A172 (cell line): ENCODE results near the gene AKAP9. TPM values are rescaled to one million over a fixed set of nuclear protein-coding genes. Genes with fewer than 3 reads are reported as not detected.
"Not testable (repeated sequence)": the region's sequence is repeated elsewhere in the genome, so short reads cannot be mapped to it uniquely, and the experiment has no call there.

Experiments
- DNase-seq: peaks from one replicate; pipeline ENCODE4 v3.0.0-alpha.2; 2015; ENCODE audit warnings: low spot score
- total RNA-seq: library from RNA; depleted of rRNA; stranded (reverse); fragments of >200 nt; shearing (Covaris generic); gene quantifications from 2 replicates; pipeline ENCODE4 v1.2.3, GENCODE V29; 2014; rRNA removed

AKAP9 gene
- total RNA-seq = 24.3 and 30.9 TPM in 2 replicates

DNA sequence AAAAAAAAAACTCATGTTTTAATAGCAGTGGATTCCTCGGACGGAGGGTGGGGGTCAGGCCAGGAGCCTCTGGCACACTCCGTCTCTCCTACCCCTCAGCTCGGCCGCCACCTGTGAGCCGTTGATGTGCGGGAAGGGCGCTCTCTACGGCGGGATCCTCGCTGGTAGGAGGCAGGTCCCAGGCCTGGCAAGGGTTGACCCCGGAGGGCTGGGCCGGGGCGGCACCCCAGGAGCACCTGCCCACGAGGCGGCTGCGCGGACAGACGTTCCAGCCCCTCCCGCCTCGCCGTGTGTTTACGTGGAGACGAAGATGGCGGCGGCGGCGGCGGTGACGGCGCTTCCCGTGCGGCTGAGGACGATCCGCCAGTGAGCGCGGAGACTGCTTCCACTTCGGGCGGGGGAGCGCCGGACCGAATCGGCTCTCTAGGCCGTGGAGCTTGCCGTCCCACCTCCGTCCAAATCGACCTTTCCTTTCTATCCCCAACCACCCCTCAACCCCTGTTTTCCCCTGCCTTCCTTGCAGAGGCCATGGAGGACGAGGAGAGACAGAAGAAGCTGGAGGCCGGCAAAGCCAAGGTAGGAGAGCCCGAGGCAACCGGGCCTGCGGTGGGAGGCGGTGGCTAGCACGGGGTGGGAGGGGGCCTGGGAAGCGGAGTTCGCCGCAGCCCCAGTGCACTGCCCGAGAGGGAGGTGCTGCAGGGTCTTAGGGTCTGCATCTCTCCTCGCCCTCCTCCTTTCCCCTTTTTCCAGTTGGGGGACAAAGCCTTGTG lies at the start of gene AKAP9:
Gene AKAP9, plus strand, starts transcription at position 291 of the 770 bp plus-strand sequence. Its CDS starts 238 bp downstream, at position 529.
- DNase-seq = peak; percentile 69

DNA sequence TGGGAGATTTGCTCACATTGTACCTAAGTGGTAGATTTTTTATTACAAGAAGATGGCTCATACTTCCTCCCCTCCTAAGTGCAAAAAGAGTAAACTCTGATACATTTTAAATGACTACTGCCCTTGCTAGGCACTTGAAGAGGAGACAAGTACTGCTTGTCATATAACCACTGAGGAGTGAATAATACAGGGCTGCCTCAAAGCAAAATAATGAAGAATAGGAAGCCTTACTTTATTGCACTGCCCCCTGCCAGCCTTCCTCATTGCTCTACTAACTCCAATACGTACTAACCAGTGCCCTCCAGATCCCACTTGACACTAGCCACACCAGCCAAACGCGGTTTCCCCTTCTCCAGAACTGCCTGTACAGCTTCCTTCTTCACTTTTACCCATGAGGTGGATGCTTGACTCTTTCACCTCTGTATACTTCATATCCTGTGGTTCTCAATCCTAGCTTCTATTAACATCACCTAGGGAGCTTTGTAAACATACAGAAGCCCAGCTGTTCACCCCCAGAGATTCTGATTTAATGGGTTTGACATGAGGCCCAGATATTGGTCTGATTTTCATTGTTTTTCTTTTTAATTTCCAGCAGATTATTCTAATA lies 48.5 kb upstream of the AKAP9 start:
- DNase-seq = no peak

DNA sequence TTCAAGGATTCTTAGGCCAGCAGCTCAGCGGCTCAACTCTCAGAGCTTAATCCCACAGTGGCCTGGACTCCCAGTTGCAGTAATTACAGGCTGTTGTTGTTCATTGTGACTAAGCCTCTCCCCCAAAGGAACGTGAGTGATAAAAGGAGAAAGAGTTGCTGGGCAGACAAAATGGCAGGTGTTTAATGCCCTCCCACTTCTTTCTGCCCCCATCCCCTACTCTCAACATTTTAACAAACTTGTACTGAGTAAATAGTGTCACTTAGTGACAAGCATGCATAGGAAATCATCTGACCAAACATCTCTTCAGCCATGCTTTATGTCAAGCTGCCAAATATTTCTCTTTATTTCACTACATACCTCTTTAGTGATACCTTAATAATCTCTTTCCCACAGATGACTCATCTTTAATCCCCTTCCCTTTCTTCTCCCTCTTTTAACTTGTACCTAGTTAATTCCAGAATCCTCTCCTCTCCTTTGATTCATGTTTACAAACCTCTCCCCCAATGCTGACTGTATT lies 47.8 kb upstream of the AKAP9 start:
- peak; percentile 72 for DNase-seq

DNA sequence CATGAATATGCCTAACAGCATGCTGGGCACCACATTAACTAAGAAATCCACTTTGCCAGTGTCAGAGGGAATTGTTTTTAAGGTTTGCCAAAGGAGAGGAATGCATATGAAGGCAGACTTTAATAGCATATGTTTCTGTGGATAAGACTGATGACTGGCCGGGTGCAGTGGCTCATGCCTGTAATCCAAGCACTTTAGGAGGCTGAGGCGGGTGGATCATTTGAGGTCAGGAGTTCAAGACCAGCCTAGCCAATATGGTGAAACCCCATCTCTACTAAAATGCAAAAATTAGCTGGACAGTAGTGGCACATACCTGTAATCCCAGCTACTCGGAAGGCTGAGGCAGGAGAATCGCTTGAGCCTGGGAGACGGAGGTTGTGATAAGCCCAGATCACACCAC lies 47.0 kb upstream of the AKAP9 start:
- not testable (repeated sequence) for DNase-seq

DNA sequence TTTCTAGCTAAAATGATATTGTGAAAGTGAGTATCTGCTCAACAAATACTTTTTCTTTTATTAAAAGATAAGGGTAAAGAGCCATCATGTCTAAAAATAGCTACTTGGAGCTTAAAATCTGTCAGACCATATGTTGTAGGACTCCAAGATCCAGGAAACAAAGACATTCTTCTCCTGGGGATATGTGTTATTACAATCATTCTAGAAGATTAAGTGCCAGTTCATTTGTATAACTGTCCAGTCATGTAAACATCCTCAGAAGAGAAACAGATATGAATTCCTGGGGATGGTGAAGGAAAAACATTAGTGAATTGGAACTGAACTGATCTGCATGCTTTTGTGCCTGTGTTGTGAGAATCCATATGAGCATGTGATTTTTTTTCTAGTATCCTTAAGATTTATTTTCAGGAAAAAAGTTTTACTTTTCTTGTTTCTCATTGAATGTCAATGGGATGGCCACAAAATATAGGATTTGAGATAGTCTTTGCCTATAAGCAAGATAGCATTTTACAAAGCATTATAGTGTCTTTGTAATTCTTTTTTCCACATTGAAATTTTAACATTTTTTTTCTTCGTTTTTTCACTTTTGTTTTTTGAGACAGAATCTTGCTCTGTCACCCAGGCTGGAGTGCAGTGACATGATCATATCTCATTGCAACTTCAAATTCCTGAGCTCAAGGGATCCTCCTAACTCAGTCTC lies 45.7 kb upstream of the AKAP9 start:
- no peak for DNase-seq

DNA sequence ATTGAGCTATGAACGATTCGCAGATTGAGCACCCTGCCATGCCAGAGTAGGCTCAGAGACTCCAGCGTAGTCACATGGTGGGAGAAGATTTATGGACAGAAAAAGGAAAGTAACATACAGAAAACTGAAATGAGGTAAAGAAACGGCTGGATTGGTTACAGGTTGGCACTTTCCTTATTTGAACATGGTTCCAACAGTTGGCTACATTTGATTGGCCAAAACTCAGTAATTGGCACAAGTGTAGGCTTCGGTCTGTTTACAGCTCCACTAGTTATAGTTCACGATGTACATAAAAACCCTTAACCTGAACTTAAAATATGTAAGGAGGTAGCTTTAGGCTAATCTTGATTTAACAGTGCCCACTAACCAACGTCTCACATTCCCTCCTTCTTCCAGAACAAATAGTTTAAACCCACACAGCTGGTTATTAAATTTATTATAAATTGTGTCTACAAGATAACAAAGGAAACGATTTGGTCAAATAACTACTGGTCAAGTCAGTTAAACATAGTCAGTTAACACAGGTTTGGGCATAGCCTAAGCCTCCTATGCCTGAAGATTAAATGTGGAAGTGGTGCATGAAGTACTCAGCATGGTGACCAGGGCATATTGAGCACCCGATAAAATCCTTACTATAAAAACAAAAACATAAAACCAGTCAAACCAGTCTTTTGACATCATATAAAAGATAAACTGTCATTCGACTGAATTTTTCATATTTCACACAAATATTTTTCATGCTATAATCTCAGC lies 42.2 kb upstream of the AKAP9 start:
- DNase-seq = no peak

DNA sequence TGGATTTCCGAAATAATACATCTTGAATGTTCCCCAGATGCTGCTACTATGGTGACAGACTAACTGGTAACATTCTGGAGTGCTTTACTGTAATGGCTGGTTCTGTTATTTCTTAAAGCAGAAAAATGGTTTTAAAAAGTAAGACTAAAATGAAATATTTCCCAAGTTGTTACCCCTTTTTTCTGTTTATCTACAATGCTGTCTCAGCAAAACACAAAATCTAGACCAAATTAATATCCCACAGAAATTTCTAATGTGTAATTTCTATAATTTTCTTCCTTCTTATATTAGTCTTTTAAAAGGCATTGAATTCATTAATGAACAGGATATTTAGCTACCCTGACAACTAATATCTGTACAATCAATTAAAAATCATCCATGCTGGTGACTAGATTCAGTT lies 41.1 kb upstream of the AKAP9 start:
- no peak for DNase-seq

DNA sequence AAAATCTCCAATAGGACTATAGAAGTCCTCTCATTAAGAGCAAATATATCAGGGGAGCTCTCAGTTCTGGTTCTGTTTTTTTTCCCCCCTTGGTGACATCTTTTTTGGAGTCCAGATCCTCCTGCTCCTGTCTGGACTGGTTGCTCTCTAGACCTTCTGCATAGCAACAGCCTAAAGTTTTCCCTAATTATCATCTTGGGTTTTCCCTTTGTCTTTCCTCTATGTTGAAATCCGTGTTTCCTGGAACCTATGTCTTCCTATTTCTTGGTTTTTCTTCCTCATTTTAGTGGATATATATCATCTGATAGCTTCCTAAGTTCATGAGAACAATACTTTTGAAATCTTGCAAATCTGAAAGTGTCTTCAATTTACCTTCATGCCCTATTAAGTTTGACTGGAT lies 30.5 kb upstream of the AKAP9 start:
- no peak for DNase-seq

DNA sequence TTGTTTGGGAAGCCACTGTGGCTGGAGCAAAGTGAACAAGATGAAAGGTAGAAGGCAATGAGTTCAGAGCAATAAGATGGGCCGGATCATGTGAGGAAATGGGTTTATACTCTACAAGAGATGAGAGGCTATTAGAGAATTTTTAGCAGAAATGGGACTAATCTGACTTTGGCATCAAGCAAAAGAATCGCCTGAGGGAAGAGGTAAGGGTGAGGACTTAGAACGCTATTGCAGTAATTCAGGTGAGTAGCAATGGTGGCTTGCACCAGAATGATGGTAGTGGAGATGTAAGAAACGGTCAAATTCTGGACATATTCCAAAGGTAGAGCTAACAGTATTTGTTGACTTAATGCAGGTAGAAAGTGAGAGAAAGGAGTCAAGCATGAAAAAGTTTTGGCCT lies 29.5 kb upstream of the AKAP9 start:
- DNase-seq = no peak

DNA sequence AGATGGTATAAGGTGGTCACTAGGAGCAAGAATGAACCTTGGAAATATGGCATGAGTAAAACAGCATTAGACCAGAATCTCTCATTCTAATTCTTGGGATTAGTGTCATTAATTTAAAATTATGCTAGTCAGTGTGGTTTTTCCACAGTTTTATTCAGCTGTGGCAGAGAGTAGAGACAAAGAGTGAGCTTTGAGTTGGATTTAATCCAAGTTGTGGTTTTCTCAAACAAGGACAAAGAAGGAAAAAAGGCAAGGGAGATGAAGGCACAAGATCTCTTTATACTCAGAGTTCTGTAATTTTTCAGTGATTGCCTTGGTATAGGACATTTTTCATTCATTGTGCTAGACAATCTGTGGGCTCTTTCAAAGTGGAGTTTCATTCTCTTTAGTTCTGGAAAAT lies 28.2 kb upstream of the AKAP9 start:
- no peak for DNase-seq

DNA sequence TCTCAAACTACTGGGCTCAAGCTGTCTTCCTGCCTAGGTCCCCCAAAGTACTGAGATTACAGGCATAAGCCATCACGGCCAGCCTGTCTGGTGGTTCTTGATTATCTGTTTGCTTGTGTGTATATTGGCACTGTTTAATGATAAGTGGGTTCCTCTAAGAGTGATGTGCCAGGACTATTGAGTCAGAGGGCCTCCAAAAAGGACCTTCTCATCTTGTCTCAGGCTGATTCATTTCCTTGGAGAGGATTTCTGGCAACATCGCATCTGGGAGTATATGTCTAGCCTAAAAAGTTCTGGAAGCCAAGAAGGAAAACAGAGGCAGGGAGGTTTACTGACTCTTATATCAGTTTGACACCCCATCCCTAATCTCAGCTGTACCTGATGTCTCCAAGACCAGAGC lies 27.1 kb upstream of the AKAP9 start:
- DNase-seq = no peak

DNA sequence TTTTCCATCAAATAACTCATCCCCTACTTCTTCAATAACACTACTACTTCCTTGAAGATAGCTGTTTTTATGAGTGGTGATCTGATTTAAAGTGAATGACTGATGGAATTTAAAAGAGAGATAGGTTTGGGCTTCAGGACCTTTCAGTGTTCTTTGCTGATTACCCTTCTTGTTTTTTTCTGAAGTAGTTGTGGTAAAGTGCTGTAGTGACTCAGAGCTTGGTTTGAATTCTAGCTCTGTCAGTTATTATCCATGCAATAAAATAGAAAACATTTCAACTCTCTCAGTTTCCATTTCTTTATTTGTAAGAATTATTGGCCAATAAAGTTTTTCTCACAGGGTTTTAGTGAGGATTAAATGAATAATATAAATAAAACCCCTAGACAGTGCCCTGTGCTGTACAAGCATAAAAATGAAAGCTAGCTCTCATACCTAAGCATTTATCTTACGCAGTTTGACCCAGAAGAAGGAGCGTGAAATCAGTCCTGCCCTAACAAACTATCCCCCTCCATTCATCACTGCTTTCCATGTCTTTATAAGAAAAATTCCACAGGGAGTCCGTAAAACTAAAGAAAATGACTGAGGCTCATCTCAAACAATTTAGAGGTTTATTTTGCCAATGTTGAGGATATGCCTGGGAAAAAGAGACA lies 25.1 kb upstream of the AKAP9 start:
- DNase-seq = no peak

DNA sequence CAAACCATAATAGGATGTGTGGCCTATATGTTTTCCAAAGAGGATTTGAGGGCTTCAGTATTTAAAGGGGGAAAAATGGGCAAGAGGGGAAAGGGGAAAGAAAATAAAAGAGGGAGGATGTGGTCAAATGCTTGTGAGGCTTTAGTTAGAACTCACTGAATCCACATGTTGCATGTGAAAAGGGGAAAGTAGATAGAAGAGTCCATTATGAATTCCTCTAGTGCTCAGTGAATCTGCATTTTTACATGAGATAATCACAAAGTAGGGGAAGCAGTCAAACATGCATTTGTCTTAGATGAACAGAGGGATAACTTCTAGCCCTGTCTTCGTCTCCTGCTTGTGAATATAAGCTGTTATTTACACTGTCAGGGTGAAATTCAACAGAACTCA lies 24.6 kb upstream of the AKAP9 start:
- DNase-seq = no peak

DNA sequence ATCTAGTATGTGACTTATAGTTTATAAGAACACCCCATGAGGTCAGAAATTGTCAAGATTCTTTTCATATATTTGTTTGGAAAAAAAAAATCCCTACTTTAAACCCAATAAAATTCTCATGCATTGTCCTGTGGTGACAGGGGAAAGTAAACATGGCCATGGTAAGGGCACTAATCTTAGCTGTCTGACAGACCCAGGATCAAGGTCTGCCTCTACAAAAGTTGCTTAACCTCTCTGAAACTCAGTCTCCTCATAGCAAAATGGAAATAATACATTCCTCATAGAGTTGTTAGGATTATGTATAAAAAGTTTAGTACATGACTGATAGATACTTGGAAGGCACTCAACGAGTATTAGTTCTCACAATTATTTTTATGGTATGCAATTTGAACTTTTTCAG lies 22.3 kb upstream of the AKAP9 start:
- DNase-seq = no peak

DNA sequence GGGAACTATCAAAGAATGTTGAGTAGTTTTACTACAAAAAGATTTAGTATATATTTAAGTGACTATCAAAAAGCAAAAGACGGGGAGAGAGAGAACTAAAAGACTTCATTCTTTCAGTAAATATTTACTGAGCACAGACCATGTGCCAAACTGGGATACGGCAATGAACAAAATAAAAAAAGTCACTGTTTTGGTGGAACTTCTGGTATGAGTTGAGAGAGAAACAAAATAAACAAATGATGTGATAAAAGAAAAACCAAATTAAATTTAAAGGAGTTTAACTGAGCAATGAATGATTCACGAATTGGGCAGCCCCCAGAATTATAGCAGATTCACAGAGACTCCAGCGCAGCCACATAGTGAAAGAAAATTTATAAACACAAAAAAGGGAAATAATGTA lies 17.8 kb upstream of the AKAP9 start:
- no peak for DNase-seq

DNA sequence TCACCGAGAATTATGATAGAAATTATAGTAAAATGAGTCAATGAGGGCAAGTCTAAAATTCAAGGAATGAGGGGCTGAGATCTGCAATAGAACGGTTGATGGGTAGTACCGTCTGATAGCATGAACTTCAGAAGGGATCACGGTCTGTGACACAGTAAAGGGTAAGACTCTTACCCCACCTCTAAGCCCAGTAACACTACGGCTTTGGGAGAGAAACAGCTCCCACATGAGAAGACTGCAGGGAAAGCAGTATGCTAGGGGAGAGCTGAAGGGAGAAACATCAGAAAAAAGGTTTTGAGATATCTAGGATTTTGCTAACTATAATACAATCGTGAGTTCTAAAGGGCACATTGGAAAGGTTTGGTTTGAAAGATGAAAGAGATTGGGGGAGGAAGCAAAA lies 12.8 kb upstream of the AKAP9 start:
- no peak for DNase-seq

DNA sequence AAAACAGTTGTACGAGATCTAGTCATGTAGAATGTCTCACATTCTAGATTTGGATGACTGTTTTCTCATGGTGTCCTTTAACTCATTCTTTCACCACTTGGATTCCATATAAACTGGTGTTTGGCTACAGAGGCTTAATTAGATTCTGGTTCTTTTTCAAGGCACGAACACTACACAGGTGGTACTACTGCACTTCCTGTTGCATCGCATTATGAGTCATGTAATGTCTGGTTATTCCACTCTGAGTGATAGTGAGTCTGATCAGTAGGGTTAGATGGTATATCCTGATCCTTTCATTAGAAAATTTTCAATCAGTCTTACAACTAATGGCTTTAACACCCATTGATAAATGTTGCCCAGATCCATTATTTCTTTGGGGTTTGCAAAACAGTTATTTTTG lies 11.2 kb upstream of the AKAP9 start:
- peak; percentile 14 for DNase-seq

DNA sequence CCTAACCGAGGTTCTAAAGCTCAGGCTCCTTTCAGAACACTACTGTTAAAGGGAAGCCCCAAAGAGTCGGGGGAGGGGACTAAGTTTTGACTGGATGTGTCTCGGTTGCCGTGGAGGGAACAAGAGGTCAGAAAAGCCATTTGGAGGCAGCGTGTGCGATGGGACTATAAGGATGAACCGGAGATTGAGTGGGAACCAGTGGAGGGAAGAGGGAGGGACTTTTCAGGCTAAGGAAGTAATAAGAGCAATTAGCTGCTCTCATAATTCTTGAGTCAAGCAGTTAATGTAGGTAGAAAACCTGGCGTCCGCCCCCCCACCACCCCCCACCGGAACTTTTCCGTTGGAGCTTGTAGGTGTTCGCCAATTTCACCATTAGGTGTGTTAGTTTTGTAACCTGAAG lies 491 bp upstream of the AKAP9 start:
- DNase-seq = peak; percentile 29

DNA sequence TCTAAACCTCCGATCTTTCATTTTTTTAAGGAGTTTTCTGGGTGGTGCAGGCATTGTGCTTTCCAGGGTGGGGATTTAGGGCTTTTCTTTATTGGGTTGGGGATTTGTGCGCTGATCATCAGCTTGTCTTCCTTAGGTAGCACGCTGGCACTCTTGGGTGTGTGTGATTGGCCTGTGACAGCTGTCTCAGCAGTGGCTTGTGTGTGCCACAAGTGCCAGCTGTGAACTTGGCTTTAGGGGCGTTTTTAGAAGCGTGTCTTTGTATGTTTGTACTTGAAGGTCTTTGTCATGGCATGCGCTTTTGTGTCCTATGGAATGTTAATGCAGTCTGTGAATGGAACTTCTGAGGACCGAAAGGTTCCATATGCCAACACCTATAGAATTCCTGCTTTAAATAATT lies 788 bp downstream of the AKAP9 start:
- DNase-seq = peak; percentile 23

DNA sequence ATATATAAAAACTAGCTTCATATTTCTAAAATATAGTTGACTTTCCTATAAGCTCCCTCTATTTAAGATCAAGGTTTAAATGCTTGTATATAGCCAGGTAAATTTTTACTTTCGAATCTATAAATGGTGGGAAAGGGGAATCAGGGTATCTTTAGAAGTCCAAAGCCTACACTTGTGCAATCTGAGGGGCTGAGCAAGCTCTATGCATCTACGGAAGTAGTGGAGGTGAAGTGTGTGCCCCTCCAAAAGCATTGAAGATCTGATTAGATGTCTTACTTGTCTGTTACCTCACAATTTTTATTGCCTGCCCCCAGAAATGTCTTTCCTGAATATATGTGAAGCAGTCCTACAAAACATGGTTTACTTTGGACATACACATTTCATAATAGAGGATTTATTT lies 1.6 kb downstream of the AKAP9 start:
- no peak for DNase-seq

DNA sequence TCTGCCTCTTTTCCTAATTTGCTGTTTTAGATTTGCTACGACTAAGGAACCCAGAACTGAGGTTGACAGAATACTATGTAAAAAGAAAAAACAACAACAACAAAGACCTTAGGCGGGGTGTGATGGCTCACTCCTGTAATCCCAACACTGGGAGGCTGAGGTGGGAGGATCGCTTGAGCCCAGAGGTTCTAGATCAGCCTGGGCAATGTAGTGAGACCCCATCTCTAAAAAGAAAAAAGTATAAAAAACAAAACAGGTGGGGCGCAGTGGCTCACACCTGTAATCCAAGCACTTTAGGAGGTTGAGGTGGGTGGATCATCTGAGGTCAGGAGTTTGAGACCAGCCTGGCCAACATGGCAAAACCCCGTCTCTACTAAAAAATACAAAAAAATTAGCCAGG lies 4.3 kb downstream of the AKAP9 start:
- not testable (repeated sequence) for DNase-seq

DNA sequence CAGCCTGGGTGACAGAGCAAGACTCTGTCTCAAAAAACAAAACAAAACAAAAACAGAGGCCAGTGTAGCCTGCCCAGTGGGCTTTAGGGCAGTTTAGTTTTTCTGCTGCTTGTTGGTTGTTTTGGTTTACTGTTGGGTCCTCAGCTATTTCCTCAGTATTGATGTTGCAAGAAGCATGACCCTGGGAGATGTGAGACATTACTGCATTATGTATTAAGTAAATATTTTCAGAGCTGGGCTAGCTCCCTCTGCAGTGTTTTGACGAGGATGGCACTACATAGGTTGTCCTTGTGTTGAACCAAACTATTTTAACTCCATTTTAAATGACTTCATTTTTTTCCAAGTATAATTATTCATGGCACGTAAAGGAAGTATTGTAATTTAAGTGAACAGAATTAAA lies 4.8 kb downstream of the AKAP9 start:
- no peak for DNase-seq
